Activated CD8-positive, alpha-beta memory T cell treated with anti-CD3 and anti-CD28 coated beads for 48 hours (primary cell): ENCODE results near the gene SYT15.
"Not testable (repeated sequence)": the region's sequence is repeated elsewhere in the genome, so short reads cannot be mapped to it uniquely, and the experiment has no call there.

Source experiments
- DNase-seq, 3 experiments: peaks; one replicate each; pipeline ENCODE4 v3.0.0-alpha.2; 2020; ENCODE audit warnings: low read depth in 2 of 3, low spot score in 2 of 3

Gene SYT15

DNA sequence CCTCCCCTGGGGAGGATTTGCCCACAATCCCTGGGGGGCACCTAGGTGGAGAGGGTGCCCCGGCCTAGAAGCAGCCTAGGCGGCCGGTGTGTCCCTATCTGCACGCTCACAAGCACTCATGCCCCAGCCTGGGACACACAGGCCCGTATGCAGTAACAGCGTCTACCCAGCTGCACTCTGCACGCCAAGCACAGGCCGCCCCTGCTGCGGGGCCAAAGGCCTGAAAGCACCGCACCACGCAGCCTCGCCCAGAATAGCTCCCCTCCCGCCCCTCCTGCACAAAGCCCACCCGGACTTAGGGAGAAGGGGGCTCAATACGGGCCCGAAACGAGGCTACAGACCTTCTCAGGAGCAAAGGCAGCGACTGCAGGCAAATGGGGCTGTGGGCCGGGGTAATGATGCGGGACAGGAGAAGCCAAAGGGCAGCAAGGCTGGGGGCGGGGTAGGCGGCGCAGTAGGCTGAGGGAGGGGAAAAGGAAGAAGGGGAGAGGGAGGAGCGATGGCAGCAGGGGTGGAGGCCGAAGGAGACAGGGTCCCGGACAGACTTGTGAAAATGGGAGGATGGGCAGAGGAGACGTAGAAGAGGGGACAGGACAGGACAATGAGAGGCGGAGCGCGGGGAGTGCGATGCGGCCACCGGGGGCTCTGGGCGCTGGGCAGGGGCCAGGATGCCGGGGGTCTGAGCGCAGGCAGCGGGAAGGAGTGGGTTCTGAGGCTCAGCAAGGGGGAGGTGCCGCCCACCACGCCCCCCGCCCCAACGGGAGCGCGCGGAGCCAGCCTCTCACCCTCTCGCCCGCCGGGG is 23.0 kb upstream of the SYT15 start:
- DNase-seq, result peak in 1 of 3 experiments; percentile 1

GRCh38 chr10:46556515-46557318 is 22.2 kb upstream of the SYT15 start, which contains the start of gene GPRIN2:
TSS of gene GPRIN2 (minus strand) at chr10:46556658. CDS start at chr10:46550736, 5,922 bp downstream.
- DNase-seq, result peak in 1 of 3 experiments; percentile 0

DNA sequence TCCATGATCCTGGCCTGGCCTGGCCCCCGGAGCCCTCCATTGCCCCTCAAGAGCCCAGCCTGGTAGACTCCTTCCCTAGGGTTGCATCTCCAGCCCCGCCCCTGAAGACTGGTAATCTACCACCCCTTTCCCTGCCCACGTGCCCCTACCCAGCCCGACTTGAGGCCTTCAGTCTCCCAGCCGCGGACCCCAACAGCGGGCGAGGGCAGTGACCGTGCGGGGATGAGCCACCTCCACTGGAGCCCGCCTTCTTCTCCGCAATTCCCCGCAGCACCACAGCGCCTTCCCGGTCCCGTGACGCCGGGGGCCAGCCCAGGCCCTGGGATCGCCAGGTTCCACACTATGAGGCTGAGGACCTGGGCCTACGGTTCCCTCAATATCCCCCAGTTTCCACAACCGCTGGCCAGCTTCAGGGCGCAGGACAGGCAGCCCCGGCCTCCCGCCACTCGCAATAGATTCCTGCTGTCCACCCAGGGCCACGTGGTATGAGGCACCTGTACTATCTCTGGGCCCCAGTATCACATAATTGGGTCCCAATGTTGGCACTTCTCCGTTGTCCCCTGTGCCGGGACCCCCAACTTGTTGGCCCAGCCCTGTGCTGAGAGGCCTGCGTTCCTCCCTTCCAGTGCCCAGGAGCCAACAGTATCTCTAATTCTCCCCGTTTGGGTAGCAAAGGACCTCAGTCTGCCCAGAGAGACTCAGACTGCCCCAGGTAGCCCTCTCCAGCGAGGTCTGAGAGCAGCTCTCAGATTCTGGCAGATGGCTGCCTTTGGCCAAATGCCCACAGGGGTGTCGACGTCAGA is 21.4 kb upstream of the SYT15 start:
- DNase-seq, result peak in 1 of 3 experiments; percentile 0

DNA sequence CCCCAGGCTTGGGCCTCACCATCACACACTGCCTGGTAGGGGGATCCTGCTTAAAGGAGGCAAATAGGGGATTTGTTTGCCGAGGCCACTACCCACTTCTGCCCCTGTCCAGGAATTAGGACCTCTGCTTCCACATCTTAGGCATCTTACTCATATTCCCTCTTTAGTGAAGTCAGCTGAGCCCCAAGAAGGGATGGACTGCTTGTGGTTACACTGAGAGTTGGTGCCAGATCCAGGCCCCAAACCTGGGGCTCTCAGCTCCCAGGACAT is 20.9 kb upstream of the SYT15 start:
- no peak for DNase-seq

- no peak for DNase-seq
Measured at GRCh38 chr10:46558392-46559185, 20.3 kb upstream of the SYT15 start.

DNA sequence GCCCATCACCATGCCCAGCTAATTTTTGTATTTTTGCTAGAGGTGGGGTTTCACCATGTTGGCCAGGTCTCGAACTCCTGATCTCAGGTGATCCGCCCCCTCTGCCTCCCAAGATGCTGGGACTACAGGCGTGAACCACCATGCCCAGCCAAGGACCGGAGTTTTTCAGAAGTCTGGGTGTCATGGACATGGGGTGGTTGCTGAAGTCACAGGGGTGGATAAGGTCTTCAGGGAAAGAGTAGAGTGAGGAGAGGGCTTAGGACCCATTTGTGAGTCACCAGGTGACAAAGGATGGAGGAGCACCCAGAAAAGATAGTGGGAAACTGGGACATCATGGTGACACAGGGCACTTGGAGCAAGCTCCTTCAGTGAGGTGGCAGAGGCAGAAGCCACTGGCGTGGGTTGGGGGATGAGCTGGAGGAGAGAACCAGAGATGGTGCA is 19.7 kb upstream of the SYT15 start:
- no peak for DNase-seq

GRCh38 chr10:46560381-46560780 is 18.5 kb upstream of the SYT15 start:
- no peak for DNase-seq

GRCh38 chr10:46560952-46561351 is 18.0 kb upstream of the SYT15 start:
- no peak for DNase-seq

- DNase-seq, result peak in 2 of 3 experiments; percentile 5 to 7
Measured at GRCh38 chr10:46565591-46566332, 13.2 kb upstream of the SYT15 start.

- DNase-seq, result not testable (repeated sequence)
Measured at GRCh38 chr10:46567151-46567550, 11.8 kb upstream of the SYT15 start.

- DNase-seq, result not testable (repeated sequence)
Measured at GRCh38 chr10:46570655-46571054, 8.3 kb upstream of the SYT15 start.

DNA sequence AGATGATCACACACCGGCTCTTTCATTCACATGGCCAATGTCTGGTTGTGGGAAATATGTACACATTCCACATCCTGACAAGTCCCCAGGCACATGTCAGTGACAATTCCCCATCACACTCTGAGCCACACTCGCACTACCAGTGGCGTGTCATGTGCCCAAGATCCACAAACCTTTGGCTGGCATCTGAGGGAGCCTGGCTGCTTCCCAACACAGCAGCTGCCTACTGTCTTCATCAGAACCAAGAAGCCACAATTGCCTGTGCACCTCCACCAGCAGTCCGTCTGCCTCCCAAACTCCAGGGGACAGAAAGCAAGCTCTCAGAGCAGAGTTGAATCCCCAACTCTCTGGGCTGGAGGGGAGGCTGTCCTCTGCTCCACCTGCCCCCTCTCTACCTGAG is 6.2 kb upstream of the SYT15 start:
- DNase-seq, result not testable (repeated sequence)

DNA sequence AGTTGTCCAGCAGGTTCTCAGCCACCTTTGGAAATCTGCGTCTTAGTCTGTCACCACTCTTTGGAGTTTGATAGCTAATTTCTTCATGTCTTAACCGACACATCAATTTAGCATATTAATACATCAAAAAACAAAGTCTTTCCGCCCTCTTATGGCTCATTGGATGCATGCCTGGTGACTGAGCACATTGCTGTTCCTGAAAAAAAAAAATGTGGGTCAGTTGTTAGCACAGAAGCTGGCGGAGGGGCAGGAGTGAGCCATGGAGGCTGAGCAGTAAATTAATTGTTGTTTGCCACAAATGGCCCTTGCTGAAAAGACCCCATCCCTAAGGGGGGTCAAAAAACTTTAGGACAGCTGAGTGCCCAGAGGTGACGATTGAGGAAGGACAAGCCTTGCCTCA is 5.6 kb upstream of the SYT15 start:
- not testable (repeated sequence) for DNase-seq

- not testable (repeated sequence) for DNase-seq
Measured at GRCh38 chr10:46573884-46574283, 5.0 kb upstream of the SYT15 start.

DNA sequence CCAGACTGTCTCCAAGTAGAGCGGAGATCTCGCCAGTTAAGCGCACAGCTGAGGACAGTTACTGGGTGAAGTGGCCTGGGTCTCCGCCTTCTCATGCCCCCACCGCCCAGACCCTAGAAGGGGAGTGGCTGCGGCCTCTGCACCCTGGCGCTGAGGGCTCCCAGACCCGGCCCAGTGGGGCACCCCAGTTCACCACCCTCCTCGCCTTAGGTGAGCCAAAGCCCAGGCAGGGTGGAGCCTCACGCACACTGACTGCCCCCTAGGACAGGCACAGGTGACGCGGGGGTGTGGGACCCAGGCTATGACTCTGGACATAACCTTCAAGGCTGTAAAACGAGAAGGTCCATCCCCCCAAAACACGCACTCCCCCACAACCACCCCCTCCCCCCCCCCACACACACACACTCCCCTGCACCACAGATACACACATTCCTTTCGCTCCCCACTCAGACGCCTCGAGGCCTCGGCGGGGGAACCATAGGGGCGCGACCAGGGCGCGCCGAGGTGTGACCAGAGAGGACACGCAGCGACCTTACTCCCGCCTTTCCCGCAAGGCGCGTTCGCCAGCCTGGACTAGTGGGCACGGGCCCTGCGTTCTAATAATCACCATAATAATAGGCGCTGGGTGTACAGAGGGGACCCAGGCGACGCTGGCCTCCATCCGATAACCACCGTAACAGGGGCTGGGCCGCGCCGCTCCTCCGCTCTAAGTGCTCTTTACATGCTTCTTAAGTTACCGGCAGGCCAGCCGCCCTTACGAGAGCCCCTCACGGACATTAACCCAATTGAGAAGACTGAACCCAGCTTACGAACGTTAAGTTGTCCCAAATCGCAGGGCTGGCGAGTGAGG is 1.1 kb upstream of the SYT15 start:
- not testable (repeated sequence) for DNase-seq

- not testable (repeated sequence) for DNase-seq
Measured at GRCh38 chr10:46579378-46579777, 450 bp downstream of the SYT15 start.

DNA sequence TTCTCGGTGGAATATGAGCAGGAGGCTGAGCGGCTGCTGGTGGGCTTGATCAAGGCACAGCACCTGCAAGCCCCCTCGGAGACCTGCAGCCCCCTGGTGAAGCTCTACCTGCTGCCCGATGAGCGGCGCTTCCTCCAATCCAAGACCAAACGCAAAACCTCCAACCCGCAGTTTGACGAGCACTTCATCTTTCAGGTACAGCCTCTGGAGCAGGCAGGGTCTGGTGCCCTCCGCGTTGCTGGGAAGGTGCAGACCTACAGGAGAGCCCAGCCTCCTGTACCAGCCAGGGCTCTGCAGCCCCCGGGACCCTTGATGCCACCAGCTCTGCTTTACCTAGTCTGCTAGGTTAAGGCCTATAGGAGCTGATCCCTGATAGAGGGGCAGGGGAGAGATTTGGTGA is 3.1 kb downstream of the SYT15 start:
- DNase-seq, result not testable (repeated sequence)

- DNase-seq, result not testable (repeated sequence)
Measured at GRCh38 chr10:46582568-46582967, 3.6 kb downstream of the SYT15 start.

- not testable (repeated sequence) for DNase-seq
Measured at GRCh38 chr10:46584196-46584595, 5.3 kb downstream of the SYT15 start.
